Stimulated activated CD4-positive, alpha-beta T cell treated with anti-CD3 and anti-CD28 coated beads, TNF-alpha, amount 100 ng/mL, for 24 hours (primary cell): ENCODE measurements around the gene CDHR2.
A peak's percentile ranks its signal among the peaks of the same experiment; 100 is the strongest.

Source experiments
- DNase-seq, 3 experiments: peaks; one replicate each; pipeline ENCODE4 v3.0.0-alpha.2; 2020; ENCODE audit warnings: low read depth in 3 of 3

Gene CDHR2

GRCh38 chr5:176529116-176529740 lies 19.9 kb upstream of the CDHR2 start:
- no peak for DNase-seq

- DNase-seq: peak in 1 of 3 experiments; percentile 39
Measured at GRCh38 chr5:176529741-176530141, 19.4 kb upstream of the CDHR2 start.

GRCh38 chr5:176530393-176530982 lies 18.7 kb upstream of the CDHR2 start:
- DNase-seq: no peak

GRCh38 chr5:176530983-176531901 lies 17.9 kb upstream of the CDHR2 start:
- peak in 1 of 3 experiments; percentile 43 for DNase-seq

- no peak for DNase-seq
Measured at GRCh38 chr5:176531902-176532493, 17.1 kb upstream of the CDHR2 start.

- DNase-seq: no peak
Measured at GRCh38 chr5:176532795-176533194, 16.3 kb upstream of the CDHR2 start.

GRCh38 chr5:176533390-176533789 lies 15.8 kb upstream of the CDHR2 start:
- no peak for DNase-seq

GRCh38 chr5:176533894-176534611 lies 15.1 kb upstream of the CDHR2 start:
- peak in 1 of 3 experiments; percentile 33 for DNase-seq

GRCh38 chr5:176534640-176535039 lies 14.5 kb upstream of the CDHR2 start:
- DNase-seq: no peak

- DNase-seq: peak in 1 of 3 experiments; percentile 39
Measured at GRCh38 chr5:176535101-176535663, 14.0 kb upstream of the CDHR2 start.

- DNase-seq: no peak
Measured at GRCh38 chr5:176535664-176536131, 13.4 kb upstream of the CDHR2 start.

GRCh38 chr5:176536132-176536901 lies 12.8 kb upstream of the CDHR2 start:
- DNase-seq: peak; percentile 49 to 82 (median 56)

GRCh38 chr5:176536902-176537553 lies 12.1 kb upstream of the CDHR2 start, which contains the start of gene RNF44:
Gene RNF44 (minus strand): TSS chr5:176537402. CDS start chr5:176532472, 4,930 bp downstream.
- peak; percentile 94 to 98 (median 96) for DNase-seq

- peak; percentile 90 to 97 (median 96) for DNase-seq
Measured at GRCh38 chr5:176537554-176538229, 11.4 kb upstream of the CDHR2 start.

GRCh38 chr5:176538230-176538988 lies 10.7 kb upstream of the CDHR2 start:
- DNase-seq: no peak

GRCh38 chr5:176538989-176539384 lies 10.2 kb upstream of the CDHR2 start:
- DNase-seq: no peak

GRCh38 chr5:176540476-176540899 lies 8.7 kb upstream of the CDHR2 start:
- no peak for DNase-seq

GRCh38 chr5:176540956-176541337 lies 8.2 kb upstream of the CDHR2 start:
- DNase-seq: no peak
